Panc1 (cell line): Measurements from ENCODE around the gene ZNF500.

Experiments
- CTCF ChIP-seq: fragments of 450-650 bp; IDR thresholded peaks from 2 replicates; pipeline ENCODE4 v1.5.1; 2017; ENCODE audit warnings: mild to moderate bottlenecking
- POLR2AphosphoS5 ChIP-seq: IDR thresholded peaks from 2 replicates; pipeline ENCODE4 v1.6.1; 2012; ENCODE audit warnings: mild to moderate bottlenecking, low read depth, low read length, moderate library complexity
- SIN3A ChIP-seq: IDR thresholded peaks from 2 replicates; pipeline ENCODE4 v1.6.1; 2012; ENCODE audit warnings: low read depth, mild to moderate bottlenecking, low read length, moderate library complexity, borderline replicate concordance; ENCODE audit not compliant: insufficient read depth
- TF ChIP-seq, protein P1 (sequence below), 2 experiments: IDR thresholded peaks; 2 replicates each; pipeline ENCODE4 v1.6.1; 2011 to 2012; ENCODE audit warnings: low read depth in 2 of 2, control low read depth in 1 of 2, low read length in 1 of 2, mild to moderate bottlenecking in 1 of 2, moderate library complexity in 1 of 2; ENCODE audit not compliant: insufficient read depth in 1 of 2

- no peak for TF ChIP-seq CTCF
- no peak for TF ChIP-seq POLR2AphosphoS5
- TF ChIP-seq, protein P1, sequence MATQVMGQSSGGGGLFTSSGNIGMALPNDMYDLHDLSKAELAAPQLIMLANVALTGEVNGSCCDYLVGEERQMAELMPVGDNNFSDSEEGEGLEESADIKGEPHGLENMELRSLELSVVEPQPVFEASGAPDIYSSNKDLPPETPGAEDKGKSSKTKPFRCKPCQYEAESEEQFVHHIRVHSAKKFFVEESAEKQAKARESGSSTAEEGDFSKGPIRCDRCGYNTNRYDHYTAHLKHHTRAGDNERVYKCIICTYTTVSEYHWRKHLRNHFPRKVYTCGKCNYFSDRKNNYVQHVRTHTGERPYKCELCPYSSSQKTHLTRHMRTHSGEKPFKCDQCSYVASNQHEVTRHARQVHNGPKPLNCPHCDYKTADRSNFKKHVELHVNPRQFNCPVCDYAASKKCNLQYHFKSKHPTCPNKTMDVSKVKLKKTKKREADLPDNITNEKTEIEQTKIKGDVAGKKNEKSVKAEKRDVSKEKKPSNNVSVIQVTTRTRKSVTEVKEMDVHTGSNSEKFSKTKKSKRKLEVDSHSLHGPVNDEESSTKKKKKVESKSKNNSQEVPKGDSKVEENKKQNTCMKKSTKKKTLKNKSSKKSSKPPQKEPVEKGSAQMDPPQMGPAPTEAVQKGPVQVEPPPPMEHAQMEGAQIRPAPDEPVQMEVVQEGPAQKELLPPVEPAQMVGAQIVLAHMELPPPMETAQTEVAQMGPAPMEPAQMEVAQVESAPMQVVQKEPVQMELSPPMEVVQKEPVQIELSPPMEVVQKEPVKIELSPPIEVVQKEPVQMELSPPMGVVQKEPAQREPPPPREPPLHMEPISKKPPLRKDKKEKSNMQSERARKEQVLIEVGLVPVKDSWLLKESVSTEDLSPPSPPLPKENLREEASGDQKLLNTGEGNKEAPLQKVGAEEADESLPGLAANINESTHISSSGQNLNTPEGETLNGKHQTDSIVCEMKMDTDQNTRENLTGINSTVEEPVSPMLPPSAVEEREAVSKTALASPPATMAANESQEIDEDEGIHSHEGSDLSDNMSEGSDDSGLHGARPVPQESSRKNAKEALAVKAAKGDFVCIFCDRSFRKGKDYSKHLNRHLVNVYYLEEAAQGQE (IDR thresholded peaks at IDR 0.05; ENCODE audit: insufficient read depth in 1 of 2, low read depth in 2 of 2, low read length in 1 of 2): no peak
- TF ChIP-seq SIN3A: no peak
Measured at GRCh38 chr16:4747906-4748681, 18.9 kb downstream of the ZNF500 start.
